ENCODE measurements around the gene KCTD16. TPM values are rescaled to one million over a fixed set of nuclear protein-coding genes. Genes with fewer than 3 reads are reported as not detected.

Gene KCTD16
- total and polyA plus RNA-seq, 7 experiments from 2014 or later = 0.07 to 0.22 (median 0.13) TPM; not detected in 4

- H3K4me1 ChIP-seq (ENCODE audit: control insufficient read depth in 2 of 2, insufficient read depth in 2 of 2, low read length in 2 of 2) = no peaks in the 10 kb centered on the region
- no peaks in the 10 kb centered on the region for H3K27me3 ChIP-seq (ENCODE audit: control insufficient read depth in 2 of 2, insufficient read depth in 2 of 2, low read length in 2 of 2)
- no peak overlapping the region for H3K27ac Mint-ChIP-seq
- ATAC-seq (no peak), DNase-seq (no peak)
- peaks cover 0 to 5% (median 0%) of the 10 kb centered on the region in 11 donors for H3K9me3 Mint-ChIP-seq
- ChIA-PET POLR2A (no interaction called here), CTCF (no interaction called here)
- H3K27ac ChIP-seq (ENCODE audit: low read depth, low read length) = no peak overlapping the region
- H3K27me3 Mint-ChIP-seq = peaks cover 0 to 19% (median 6%) of the 10 kb centered on the region in 5 donors
- no peaks in the 10 kb centered on the region for H3K36me3 Mint-ChIP-seq
- H3K4me3 Mint-ChIP-seq = no peak overlapping the region
- H3K4me3 ChIP-seq (ENCODE audit: low read length) = no peak overlapping the region
- H3K4me1 Mint-ChIP-seq = no peaks in the 10 kb centered on the region
- H3K36me3 ChIP-seq (ENCODE audit: control insufficient read depth in 2 of 3, insufficient read depth in 3 of 3, low read length in 3 of 3) = no peaks in the 10 kb centered on the region
- no peaks in the 10 kb centered on the region for H3K9me3 ChIP-seq (ENCODE audit: control insufficient read depth in 2 of 3, low read length in 3 of 3)
- intact Hi-C loops (cut with micrococcal nuclease) = no loop called here
Measured at GRCh38 chr5:144310621-144311020, 139.9 kb downstream of the KCTD16 start.

GRCh38 chr5:144313147-144313726, 142.6 kb downstream of the KCTD16 start:
- H3K4me3 Mint-ChIP-seq = no peak overlapping the region
- no peak overlapping the region for H3K27ac Mint-ChIP-seq
- DNase-seq (no peak), ATAC-seq (no peak)
- POLR2A ChIA-PET = no interaction called here
- H3K27me3 Mint-ChIP-seq = peaks cover 0 to 14% (median 3%) of the 10 kb centered on the region in 5 donors
- H3K9me3 Mint-ChIP-seq = peaks cover 0 to 3% (median 0%) of the 10 kb centered on the region in 11 donors
- no peaks in the 10 kb centered on the region for H3K4me1 ChIP-seq (ENCODE audit: control insufficient read depth in 2 of 2, insufficient read depth in 2 of 2, low read length in 2 of 2)
- CTCF ChIA-PET = no interaction called here
- no peaks in the 10 kb centered on the region for H3K27me3 ChIP-seq (ENCODE audit: control insufficient read depth in 2 of 2, insufficient read depth in 2 of 2, low read length in 2 of 2)
- no peak overlapping the region for H3K27ac ChIP-seq (ENCODE audit: low read depth, low read length)
- no peaks in the 10 kb centered on the region for H3K36me3 Mint-ChIP-seq
- H3K4me3 ChIP-seq (ENCODE audit: low read length) = no peak overlapping the region
- H3K9me3 ChIP-seq (ENCODE audit: control insufficient read depth in 2 of 3, low read length in 3 of 3) = no peaks in the 10 kb centered on the region
- H3K36me3 ChIP-seq (ENCODE audit: control insufficient read depth in 2 of 3, insufficient read depth in 3 of 3, low read length in 3 of 3) = no peaks in the 10 kb centered on the region
- no peaks in the 10 kb centered on the region for H3K4me1 Mint-ChIP-seq
- intact Hi-C loops (cut with micrococcal nuclease) = no loop called here

GRCh38 chr5:144315026-144315425, 144.4 kb downstream of the KCTD16 start:
- ATAC-seq = no peak
- POLR2A ChIA-PET = no interaction called here
- Histone ChIP-seq H3K27me3 (ENCODE audit: control insufficient read depth in 2 of 2, insufficient read depth in 2 of 2, low read length in 2 of 2) (no peaks in the 10 kb centered on the region), H3K9me3 (ENCODE audit: control insufficient read depth in 2 of 3, low read length in 3 of 3) (no peaks in the 10 kb centered on the region), H3K27ac (ENCODE audit: low read depth, low read length) (no peak overlapping the region), H3K4me1 (ENCODE audit: control insufficient read depth in 2 of 2, insufficient read depth in 2 of 2, low read length in 2 of 2) (no peaks in the 10 kb centered on the region), H3K36me3 (ENCODE audit: control insufficient read depth in 2 of 3, insufficient read depth in 3 of 3, low read length in 3 of 3) (no peaks in the 10 kb centered on the region), H3K4me3 (ENCODE audit: low read length) (no peak overlapping the region)
- DNase-seq = no peak
- no peaks in the 10 kb centered on the region for H3K36me3 Mint-ChIP-seq
- H3K27ac Mint-ChIP-seq = no peak overlapping the region
- intact Hi-C loops (cut with micrococcal nuclease) = no loop called here
- H3K4me1 Mint-ChIP-seq = no peaks in the 10 kb centered on the region
- CTCF ChIA-PET = no interaction called here
- peaks cover 0 to 3% (median 0%) of the 10 kb centered on the region in 11 donors for H3K9me3 Mint-ChIP-seq
- no peak overlapping the region for H3K4me3 Mint-ChIP-seq
- peaks cover 0 to 11% (median 4%) of the 10 kb centered on the region in 5 donors for H3K27me3 Mint-ChIP-seq

GRCh38 chr5:144315994-144316634, 145.4 kb downstream of the KCTD16 start:
- CTCF ChIA-PET = no interaction called here
- no peaks in the 10 kb centered on the region for H3K27me3 ChIP-seq (ENCODE audit: control insufficient read depth in 2 of 2, insufficient read depth in 2 of 2, low read length in 2 of 2)
- no peaks in the 10 kb centered on the region for H3K36me3 ChIP-seq (ENCODE audit: control insufficient read depth in 2 of 3, insufficient read depth in 3 of 3, low read length in 3 of 3)
- Mint-ChIP-seq H3K27me3 (peaks cover 0 to 9% (median 3%) of the 10 kb centered on the region in 5 donors), H3K4me3 (no peak overlapping the region), H3K4me1 (no peaks in the 10 kb centered on the region), H3K36me3 (no peaks in the 10 kb centered on the region), H3K27ac (no peak overlapping the region), H3K9me3 (peaks cover 0 to 3% (median 0%) of the 10 kb centered on the region in 11 donors)
- H3K9me3 ChIP-seq (ENCODE audit: control insufficient read depth in 2 of 3, low read length in 3 of 3) = no peaks in the 10 kb centered on the region
- ATAC-seq (no peak), DNase-seq (no peak)
- POLR2A ChIA-PET = no interaction called here
- intact Hi-C loops (cut with micrococcal nuclease) = no loop called here
- no peak overlapping the region for H3K4me3 ChIP-seq (ENCODE audit: low read length)
- H3K27ac ChIP-seq (ENCODE audit: low read depth, low read length) = no peak overlapping the region
- H3K4me1 ChIP-seq (ENCODE audit: control insufficient read depth in 2 of 2, insufficient read depth in 2 of 2, low read length in 2 of 2) = no peaks in the 10 kb centered on the region

GRCh38 chr5:144318011-144318410, 147.3 kb downstream of the KCTD16 start:
- Histone ChIP-seq H3K36me3 (ENCODE audit: control insufficient read depth in 2 of 3, insufficient read depth in 3 of 3, low read length in 3 of 3) (no peaks in the 10 kb centered on the region), H3K27ac (ENCODE audit: low read depth, low read length) (no peak overlapping the region), H3K9me3 (ENCODE audit: control insufficient read depth in 2 of 3, low read length in 3 of 3) (no peaks in the 10 kb centered on the region), H3K27me3 (ENCODE audit: control insufficient read depth in 2 of 2, insufficient read depth in 2 of 2, low read length in 2 of 2) (no peaks in the 10 kb centered on the region), H3K4me1 (ENCODE audit: control insufficient read depth in 2 of 2, insufficient read depth in 2 of 2, low read length in 2 of 2) (no peaks in the 10 kb centered on the region), H3K4me3 (ENCODE audit: low read length) (no peak overlapping the region)
- DNase-seq = no peak
- peaks cover 0 to 9% (median 7%) of the 10 kb centered on the region in 5 donors for H3K27me3 Mint-ChIP-seq
- ChIA-PET POLR2A (no interaction called here), CTCF (no interaction called here)
- peaks cover 0 to 3% (median 0%) of the 10 kb centered on the region in 11 donors for H3K9me3 Mint-ChIP-seq
- intact Hi-C loops (cut with micrococcal nuclease) = no loop called here
- no peak for ATAC-seq
- no peaks in the 10 kb centered on the region for H3K36me3 Mint-ChIP-seq
- no peaks in the 10 kb centered on the region for H3K4me1 Mint-ChIP-seq
- no peak overlapping the region for H3K27ac Mint-ChIP-seq
- no peak overlapping the region for H3K4me3 Mint-ChIP-seq

- Histone ChIP-seq H3K4me3 (ENCODE audit: low read length) (no peak overlapping the region), H3K27ac (ENCODE audit: low read depth, low read length) (no peak overlapping the region), H3K4me1 (ENCODE audit: control insufficient read depth in 2 of 2, insufficient read depth in 2 of 2, low read length in 2 of 2) (no peaks in the 10 kb centered on the region), H3K9me3 (ENCODE audit: control insufficient read depth in 2 of 3, low read length in 3 of 3) (no peaks in the 10 kb centered on the region), H3K27me3 (ENCODE audit: control insufficient read depth in 2 of 2, insufficient read depth in 2 of 2, low read length in 2 of 2) (no peaks in the 10 kb centered on the region), H3K36me3 (ENCODE audit: control insufficient read depth in 2 of 3, insufficient read depth in 3 of 3, low read length in 3 of 3) (no peaks in the 10 kb centered on the region)
- no peak overlapping the region for H3K27ac Mint-ChIP-seq
- intact Hi-C loops (cut with micrococcal nuclease) = no loop called here
- H3K4me1 Mint-ChIP-seq = no peaks in the 10 kb centered on the region
- ATAC-seq = no peak
- peaks cover 0 to 12% (median 7%) of the 10 kb centered on the region in 5 donors for H3K27me3 Mint-ChIP-seq
- H3K9me3 Mint-ChIP-seq = peaks cover 0 to 6% (median 0%) of the 10 kb centered on the region in 11 donors
- no peaks in the 10 kb centered on the region for H3K36me3 Mint-ChIP-seq
- ChIA-PET POLR2A (no interaction called here), CTCF (no interaction called here)
- no peak overlapping the region for H3K4me3 Mint-ChIP-seq
- DNase-seq = no peak
Measured at GRCh38 chr5:144318460-144318859, 147.8 kb downstream of the KCTD16 start.

- H3K36me3 ChIP-seq (ENCODE audit: control insufficient read depth in 2 of 3, insufficient read depth in 3 of 3, low read length in 3 of 3) = no peaks in the 10 kb centered on the region
- H3K9me3 ChIP-seq (ENCODE audit: control insufficient read depth in 2 of 3, low read length in 3 of 3) = no peaks in the 10 kb centered on the region
- no peak overlapping the region for H3K27ac Mint-ChIP-seq
- peaks cover 0 to 6% (median 0%) of the 10 kb centered on the region in 11 donors for H3K9me3 Mint-ChIP-seq
- intact Hi-C loops (cut with micrococcal nuclease) = no loop called here
- POLR2A ChIA-PET = interaction anchor here (0.7 kb wide), 1 partner anchor 694 kb away, joined by 3 read pairs; no protein-coding TSS in a partner anchor
- H3K27me3 ChIP-seq (ENCODE audit: control insufficient read depth in 2 of 2, insufficient read depth in 2 of 2, low read length in 2 of 2) = no peaks in the 10 kb centered on the region
- H3K27me3 Mint-ChIP-seq = peaks cover 0 to 22% (median 7%) of the 10 kb centered on the region in 5 donors
- no peaks in the 10 kb centered on the region for H3K4me1 Mint-ChIP-seq
- ATAC-seq (no peak), DNase-seq (no peak)
- H3K4me3 ChIP-seq (ENCODE audit: low read length) = no peak overlapping the region
- H3K36me3 Mint-ChIP-seq = no peaks in the 10 kb centered on the region
- no peak overlapping the region for H3K27ac ChIP-seq (ENCODE audit: low read depth, low read length)
- H3K4me1 ChIP-seq (ENCODE audit: control insufficient read depth in 2 of 2, insufficient read depth in 2 of 2, low read length in 2 of 2) = no peaks in the 10 kb centered on the region
- H3K4me3 Mint-ChIP-seq = no peak overlapping the region
- CTCF ChIA-PET = no interaction called here
Measured at GRCh38 chr5:144323181-144323580, 152.5 kb downstream of the KCTD16 start.

Measured in naive thymus-derived CD4-positive, alpha-beta T cell (primary cell).